GM12873 (cell line): Measurements from ENCODE around the gene PTGFRN.

Source experiments
- TF ChIP-seq, protein P1 (sequence below): IDR thresholded peaks from 2 replicates; pipeline ENCODE4 v1.5.1; 2012; ENCODE audit warnings: low read depth, mild to moderate bottlenecking, moderate library complexity, low read length, control low read depth; ENCODE audit not compliant: insufficient read depth; ENCODE audit errors: missing control alignments

PTGFRN gene

DNA sequence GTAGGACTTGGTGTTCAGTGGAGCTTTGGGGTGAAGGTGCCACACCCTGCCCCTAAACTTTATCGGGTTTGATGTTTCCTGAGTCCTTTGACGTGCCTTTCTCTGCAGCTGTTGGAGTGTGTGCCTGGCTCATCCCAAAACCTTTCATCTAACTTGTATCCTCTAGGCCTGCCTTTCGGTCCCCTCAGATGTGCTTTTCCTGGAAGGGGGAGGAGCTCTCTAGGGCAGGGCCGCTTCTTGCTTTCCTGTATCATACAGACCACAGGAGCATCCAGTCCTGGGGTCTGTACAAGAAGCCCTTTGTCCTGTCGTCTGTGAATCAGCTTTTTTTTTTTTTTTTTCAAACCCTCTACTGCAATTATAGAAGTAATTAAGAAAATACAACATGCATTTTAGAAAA is 35.7 kb downstream of the PTGFRN start:
- TF ChIP-seq, protein P1, sequence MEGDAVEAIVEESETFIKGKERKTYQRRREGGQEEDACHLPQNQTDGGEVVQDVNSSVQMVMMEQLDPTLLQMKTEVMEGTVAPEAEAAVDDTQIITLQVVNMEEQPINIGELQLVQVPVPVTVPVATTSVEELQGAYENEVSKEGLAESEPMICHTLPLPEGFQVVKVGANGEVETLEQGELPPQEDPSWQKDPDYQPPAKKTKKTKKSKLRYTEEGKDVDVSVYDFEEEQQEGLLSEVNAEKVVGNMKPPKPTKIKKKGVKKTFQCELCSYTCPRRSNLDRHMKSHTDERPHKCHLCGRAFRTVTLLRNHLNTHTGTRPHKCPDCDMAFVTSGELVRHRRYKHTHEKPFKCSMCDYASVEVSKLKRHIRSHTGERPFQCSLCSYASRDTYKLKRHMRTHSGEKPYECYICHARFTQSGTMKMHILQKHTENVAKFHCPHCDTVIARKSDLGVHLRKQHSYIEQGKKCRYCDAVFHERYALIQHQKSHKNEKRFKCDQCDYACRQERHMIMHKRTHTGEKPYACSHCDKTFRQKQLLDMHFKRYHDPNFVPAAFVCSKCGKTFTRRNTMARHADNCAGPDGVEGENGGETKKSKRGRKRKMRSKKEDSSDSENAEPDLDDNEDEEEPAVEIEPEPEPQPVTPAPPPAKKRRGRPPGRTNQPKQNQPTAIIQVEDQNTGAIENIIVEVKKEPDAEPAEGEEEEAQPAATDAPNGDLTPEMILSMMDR: no peak

DNA sequence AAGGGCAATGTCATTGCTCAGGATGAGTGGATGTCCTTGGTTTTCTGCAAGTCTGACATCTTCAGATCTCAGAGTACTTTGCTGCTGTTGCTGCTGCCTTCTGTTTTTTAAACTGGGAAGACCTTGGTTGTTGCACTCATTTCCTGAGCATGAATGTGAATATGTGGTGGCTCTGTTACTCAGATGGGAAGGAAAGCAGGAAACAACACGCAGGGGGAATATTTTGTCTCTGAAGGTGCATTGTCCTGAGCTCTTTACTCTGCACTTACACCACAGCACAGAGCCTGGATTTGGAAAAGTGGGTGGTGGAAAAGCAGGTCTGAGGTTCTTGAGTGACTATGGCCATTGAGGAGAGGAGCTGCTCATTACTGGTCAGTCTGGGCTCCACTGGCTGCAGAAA is 36.3 kb downstream of the PTGFRN start:
- TF ChIP-seq, protein P1: no peak

DNA sequence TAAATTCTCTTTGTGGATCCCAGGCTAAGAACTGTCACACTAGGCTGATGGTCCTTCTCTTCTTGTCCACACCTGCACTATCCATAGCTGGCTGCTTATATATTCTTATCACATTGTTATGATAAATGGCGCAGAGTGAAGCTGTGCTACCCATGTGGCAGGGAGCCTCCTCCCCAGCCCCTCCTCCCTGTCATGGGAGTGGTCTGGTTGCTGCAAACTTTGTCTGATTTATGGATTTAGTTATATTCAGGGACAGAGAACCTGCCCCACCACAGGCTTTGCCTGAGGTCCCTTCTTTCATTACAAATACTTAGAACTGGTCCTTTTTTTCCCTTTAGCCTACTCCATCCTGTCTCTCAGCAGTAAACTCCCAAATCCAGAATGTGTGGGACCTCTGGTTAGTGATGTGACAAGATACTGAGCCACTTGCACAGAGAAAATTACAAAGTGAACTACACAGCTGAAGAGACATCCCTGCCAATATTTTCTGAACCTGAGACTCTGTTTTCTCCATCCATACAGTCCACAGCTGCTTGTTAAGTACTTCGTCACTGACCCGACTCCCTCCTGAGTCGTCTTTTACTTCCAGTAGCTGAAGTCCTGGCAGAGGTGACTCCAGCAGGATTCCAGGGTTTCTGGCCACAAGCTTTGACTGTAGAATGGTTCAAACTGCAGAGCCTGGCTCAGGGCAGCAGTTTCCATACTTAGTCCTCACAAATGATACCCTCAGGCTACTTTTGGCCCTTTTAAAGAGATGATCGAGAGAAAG is 37.6 kb downstream of the PTGFRN start:
- TF ChIP-seq, protein P1: no peak

DNA sequence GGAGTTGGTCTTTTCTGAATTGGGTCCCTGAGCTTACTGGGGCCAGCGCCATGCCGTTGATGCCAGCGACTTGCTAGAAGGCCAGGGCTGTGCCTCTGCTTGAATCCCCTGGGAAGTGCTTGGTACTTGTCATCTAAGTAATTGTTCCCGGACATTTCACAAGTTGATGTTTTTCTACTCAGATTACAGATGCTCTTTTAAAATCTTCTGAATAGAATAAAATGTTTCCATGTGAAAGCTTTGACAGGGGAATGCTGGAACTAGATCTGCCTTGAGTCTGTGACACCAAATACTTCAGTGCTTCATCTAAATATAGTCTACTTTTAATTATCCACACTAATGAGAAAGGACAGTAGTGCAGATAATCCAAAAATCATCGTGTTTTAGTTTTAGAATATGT is 38.3 kb downstream of the PTGFRN start:
- TF ChIP-seq, protein P1: no peak

DNA sequence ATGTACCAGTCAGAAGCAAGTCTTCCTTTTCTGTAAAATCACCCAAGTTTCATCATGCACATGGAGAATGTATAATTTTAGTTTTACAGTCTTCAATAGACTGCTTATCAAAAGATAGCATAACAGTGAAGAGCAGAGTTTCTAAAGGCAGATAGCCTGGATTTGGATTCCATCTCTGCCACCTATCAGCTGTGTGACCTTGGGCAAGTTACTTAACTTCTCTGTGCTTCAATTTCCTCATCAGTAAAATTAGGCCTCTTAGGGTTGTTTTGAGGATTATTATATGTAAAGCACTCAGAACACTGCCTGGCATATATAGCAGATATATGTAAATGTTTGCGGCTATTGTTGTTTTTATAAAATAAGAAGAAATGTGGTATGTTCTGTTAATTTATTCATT is 38.9 kb downstream of the PTGFRN start:
- TF ChIP-seq, protein P1: no peak

DNA sequence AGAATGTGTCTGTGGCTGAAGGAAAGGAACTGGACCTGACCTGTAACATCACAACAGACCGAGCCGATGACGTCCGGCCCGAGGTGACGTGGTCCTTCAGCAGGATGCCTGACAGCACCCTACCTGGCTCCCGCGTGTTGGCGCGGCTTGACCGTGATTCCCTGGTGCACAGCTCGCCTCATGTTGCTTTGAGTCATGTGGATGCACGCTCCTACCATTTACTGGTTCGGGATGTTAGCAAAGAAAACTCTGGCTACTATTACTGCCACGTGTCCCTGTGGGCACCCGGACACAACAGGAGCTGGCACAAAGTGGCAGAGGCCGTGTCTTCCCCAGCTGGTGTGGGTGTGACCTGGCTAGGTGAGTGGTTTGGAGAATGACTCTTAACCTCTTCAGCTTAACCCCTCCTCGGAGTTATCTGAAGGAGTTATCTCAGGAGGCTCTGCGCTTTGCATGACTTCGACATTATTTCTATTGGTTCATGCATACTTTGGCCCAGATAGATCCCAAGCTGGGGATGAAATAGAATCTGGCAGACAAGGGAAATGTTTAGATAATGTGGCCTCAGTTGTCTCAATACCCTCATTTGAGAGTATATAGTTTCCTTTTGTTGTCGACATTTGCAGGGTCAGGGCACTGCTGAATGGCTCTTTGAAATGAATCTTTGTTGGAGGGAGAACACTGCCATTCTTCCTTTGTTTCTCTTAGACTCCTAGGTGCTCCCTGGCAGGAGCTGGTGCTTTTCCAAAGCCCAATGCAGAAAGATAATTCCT is 39.7 kb downstream of the PTGFRN start:
- TF ChIP-seq, protein P1: no peak

DNA sequence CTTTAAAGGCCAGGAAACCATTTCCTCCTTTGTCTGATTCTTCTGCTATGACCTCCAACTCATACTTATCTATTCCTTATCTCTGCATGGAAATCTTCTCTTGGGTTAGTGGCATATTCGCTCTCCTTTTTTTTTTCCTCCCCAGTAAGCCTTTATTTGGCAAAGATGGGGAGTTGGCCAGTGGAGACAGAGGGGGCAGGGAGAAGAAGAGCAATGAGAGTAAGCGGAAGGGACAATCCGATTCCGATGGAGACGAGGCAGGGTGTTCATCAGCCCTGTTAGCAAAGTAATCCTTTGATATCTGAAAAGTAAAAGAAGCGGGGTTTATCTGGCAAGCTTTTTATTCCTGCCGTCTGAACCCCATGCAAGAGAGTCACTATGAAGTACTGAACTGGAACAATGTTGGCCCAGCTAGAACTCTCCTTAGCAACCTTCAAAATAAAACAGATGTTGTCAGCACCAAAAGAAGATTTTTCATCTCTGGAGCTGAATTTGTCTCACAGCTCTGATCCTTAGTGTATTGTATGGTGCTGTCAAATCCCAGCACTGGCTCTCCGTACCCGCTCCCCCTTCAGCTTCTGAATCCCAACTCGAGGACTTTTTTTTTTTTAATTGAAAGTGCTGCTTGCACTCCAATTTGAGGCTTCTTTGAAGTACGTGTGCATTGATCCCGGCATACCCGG is 40.9 kb downstream of the PTGFRN start:
- TF ChIP-seq, protein P1: no peak
